ENCODE measurements around the gene CXADR. TPM values are rescaled to one million over a fixed set of nuclear protein-coding genes. Genes with fewer than 3 reads are reported as not detected.
"Not testable (repeated sequence)": the region's sequence is repeated elsewhere in the genome, so short reads cannot be mapped to it uniquely, and the experiment has no call there.

CXADR gene
- total RNA-seq, 1 donor from 2014 or later = 226 TPM

DNA sequence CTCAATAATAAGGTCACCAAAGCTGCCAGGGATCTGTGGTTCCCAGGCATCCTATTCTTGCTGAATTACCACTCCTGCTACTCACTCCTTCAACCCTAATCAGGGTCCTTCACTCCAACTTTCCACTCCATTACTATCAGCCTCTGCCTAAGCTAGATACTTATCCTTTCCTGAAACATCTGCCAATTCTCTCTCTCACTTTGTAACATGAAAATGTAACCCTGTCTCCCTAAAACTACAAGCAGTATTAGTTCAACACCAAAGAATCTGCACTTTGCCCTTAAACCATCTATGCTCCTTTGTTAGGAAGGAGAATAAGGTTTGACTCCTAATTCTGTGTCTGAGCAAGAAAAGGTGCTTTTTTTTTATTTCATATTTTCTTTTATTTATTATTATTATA lies 15.5 kb upstream of the CXADR start:
- no peaks in the 10 kb centered on the region for H4K20me1 ChIP-seq (ENCODE audit: low read depth)
- TF ChIP-seq, protein P1, sequence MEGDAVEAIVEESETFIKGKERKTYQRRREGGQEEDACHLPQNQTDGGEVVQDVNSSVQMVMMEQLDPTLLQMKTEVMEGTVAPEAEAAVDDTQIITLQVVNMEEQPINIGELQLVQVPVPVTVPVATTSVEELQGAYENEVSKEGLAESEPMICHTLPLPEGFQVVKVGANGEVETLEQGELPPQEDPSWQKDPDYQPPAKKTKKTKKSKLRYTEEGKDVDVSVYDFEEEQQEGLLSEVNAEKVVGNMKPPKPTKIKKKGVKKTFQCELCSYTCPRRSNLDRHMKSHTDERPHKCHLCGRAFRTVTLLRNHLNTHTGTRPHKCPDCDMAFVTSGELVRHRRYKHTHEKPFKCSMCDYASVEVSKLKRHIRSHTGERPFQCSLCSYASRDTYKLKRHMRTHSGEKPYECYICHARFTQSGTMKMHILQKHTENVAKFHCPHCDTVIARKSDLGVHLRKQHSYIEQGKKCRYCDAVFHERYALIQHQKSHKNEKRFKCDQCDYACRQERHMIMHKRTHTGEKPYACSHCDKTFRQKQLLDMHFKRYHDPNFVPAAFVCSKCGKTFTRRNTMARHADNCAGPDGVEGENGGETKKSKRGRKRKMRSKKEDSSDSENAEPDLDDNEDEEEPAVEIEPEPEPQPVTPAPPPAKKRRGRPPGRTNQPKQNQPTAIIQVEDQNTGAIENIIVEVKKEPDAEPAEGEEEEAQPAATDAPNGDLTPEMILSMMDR (IDR thresholded peaks at IDR 0.05) = no peak
- TF ChIP-seq EZH2phosphoT487 (IDR thresholded peaks at IDR 0.05) (no peak), EZH2 (IDR thresholded peaks at IDR 0.05) (no peak)
- no peak overlapping the region for H3K4me3 Mint-ChIP-seq

DNA sequence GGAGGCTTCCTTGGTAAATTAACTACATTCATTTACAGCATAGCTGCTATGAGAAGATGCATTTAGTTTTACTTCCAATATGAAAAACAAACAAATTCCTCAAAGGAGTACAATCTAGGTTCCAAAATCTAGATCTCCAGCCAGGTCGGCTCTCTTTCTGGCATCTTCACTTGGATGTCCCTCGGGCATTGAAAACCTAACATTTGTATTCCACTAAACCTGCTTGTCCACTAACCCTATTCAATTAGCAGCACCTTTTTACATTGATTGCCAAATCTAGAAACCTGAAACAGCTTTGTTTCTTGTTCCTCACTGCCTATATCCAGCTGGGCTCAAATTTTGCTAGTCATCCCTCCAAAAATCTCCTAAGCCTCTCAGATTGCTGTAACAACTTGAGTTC lies 14.3 kb upstream of the CXADR start:
- no peaks in the 10 kb centered on the region for H3K9me3 ChIP-seq (ENCODE audit: low read depth)
- peaks cover 4% of the 10 kb centered on the region for H3F3A ChIP-seq (ENCODE audit: low read depth)
- Mint-ChIP-seq H3K4me3 (no peak overlapping the region), H3K27ac (no peak overlapping the region), H3K9me3 (no peaks in the 10 kb centered on the region), H3K36me3 (no peaks in the 10 kb centered on the region), H3K4me1 (peaks cover 35% of the 10 kb centered on the region), H3K27me3 (ENCODE audit: insufficient read depth, low read depth) (no peaks in the 10 kb centered on the region)
- no peak overlapping the region for H3K4me2 ChIP-seq
- no peaks in the 10 kb centered on the region for H3K36me3 ChIP-seq
- peaks cover 21% of the 10 kb centered on the region for H3K4me1 ChIP-seq
- H2AFZ ChIP-seq (replicated peaks) = peak overlapping the region; percentile 9
- H3K79me2 ChIP-seq (ENCODE audit: low read depth) = no peaks in the 10 kb centered on the region
- TF ChIP-seq, protein P1 (IDR thresholded peaks at IDR 0.05) = no peak
- TF ChIP-seq EZH2phosphoT487 (IDR thresholded peaks at IDR 0.05) (no peak), EZH2 (IDR thresholded peaks at IDR 0.05) (no peak)
- no peak overlapping the region for H3K9ac ChIP-seq
- no peak overlapping the region for H3K4me3 ChIP-seq
- no peak for DNase-seq (ENCODE audit: low spot score)
- no peaks in the 10 kb centered on the region for H4K20me1 ChIP-seq (ENCODE audit: low read depth)
- no peak overlapping the region for H3K27ac ChIP-seq
- no peaks in the 10 kb centered on the region for H3K27me3 ChIP-seq

More for the DNA sequence above, 15.5 kb upstream of the CXADR start:
- Histone ChIP-seq H3K4me2 (no peak overlapping the region), H3K9ac (no peak overlapping the region), H3K9me3 (ENCODE audit: low read depth) (no peaks in the 10 kb centered on the region), H3K27me3 (no peaks in the 10 kb centered on the region), H3K4me1 (peaks cover 21% of the 10 kb centered on the region), H3K79me2 (ENCODE audit: low read depth) (no peaks in the 10 kb centered on the region), H3K4me3 (no peak overlapping the region), H3K36me3 (no peaks in the 10 kb centered on the region), H2AFZ (replicated peaks) (no peak overlapping the region), H3K27ac (no peak overlapping the region), H3F3A (ENCODE audit: low read depth) (peaks cover 4% of the 10 kb centered on the region)
- Mint-ChIP-seq H3K27ac (peak overlapping the region; percentile 0), H3K27me3 (ENCODE audit: insufficient read depth, low read depth) (no peaks in the 10 kb centered on the region), H3K36me3 (no peaks in the 10 kb centered on the region), H3K9me3 (no peaks in the 10 kb centered on the region), H3K4me1 (peaks cover 35% of the 10 kb centered on the region)
- DNase-seq (ENCODE audit: low spot score) = no peak

DNA sequence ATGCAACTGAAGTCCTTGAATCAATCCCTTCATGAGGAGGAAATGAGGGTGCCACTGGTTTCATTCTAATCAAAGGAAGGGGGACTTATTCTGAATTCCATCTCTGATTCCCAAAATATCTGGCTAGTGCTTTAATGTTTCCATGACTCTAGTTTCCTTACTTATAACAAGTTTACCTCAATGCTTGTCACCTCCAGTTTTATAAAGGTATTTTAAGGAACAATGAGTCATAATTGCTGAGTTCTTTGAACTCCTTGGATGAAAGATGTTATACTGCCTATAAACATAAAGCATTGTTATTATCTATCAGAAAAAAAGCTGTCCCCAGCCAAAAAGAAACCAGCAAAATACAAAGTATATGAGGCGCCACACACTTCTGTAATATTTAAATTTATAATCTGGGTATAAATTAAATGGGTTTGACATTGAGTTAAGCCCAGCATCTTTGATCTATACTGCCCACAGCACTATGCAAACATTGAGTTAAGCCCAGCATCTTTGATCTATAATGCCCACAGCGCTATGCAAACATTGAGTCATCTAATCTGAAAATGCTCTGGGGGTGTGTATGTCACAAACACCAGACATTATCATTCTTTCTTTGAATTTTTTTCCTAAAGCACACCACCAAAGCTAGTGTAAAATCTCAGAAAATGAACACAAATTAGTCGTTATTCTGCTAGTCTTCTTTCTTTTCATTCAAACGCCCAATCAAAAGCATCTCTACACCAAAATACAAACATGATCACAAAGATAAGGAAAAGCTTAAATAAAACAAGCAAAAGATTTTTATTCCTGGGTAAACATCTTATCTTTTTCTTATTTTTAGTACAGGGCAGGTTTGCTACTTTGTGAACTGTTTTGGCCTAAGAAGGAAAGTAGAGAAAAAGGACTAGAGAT lies 11.5 kb upstream of the CXADR start:
- Histone ChIP-seq H3K4me2 (no peak overlapping the region), H3K27ac (no peak overlapping the region), H3K27me3 (no peaks in the 10 kb centered on the region), H3K36me3 (no peaks in the 10 kb centered on the region), H3K9ac (no peak overlapping the region), H2AFZ (replicated peaks) (no peak overlapping the region), H4K20me1 (ENCODE audit: low read depth) (no peaks in the 10 kb centered on the region), H3F3A (ENCODE audit: low read depth) (peaks cover 4% of the 10 kb centered on the region), H3K4me1 (peaks cover 7% of the 10 kb centered on the region), H3K79me2 (ENCODE audit: low read depth) (no peaks in the 10 kb centered on the region), H3K4me3 (no peak overlapping the region), H3K9me3 (ENCODE audit: low read depth) (peaks cover 5% of the 10 kb centered on the region)
- Mint-ChIP-seq H3K36me3 (peaks cover 4% of the 10 kb centered on the region), H3K27ac (no peak overlapping the region), H3K4me1 (peaks cover 20% of the 10 kb centered on the region), H3K27me3 (ENCODE audit: insufficient read depth, low read depth) (no peaks in the 10 kb centered on the region), H3K4me3 (no peak overlapping the region), H3K9me3 (peaks cover 10% of the 10 kb centered on the region)
- TF ChIP-seq EZH2 (IDR thresholded peaks at IDR 0.05) (no peak), EZH2phosphoT487 (IDR thresholded peaks at IDR 0.05) (no peak)
- TF ChIP-seq, protein P1 (IDR thresholded peaks at IDR 0.05) = no peak
- no peak for DNase-seq (ENCODE audit: low spot score)

DNA sequence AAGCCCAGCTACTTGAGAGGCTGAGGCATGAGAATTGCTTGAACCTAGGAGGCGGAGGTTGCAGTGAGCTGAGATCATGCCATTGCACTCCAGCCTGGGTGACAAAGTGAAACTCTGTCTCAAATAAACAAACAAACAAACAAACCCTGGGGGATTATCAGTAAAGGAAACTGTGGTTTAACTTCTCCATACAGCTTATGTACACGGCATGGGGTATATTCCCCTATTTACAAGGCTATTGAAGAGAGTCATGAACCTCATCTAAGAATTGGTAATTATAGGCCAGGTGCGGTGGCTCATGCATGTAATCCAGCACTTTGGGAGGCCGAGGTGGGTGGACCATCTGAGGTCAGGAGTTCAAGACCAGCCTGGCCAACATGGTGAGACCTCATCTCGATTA lies 9.9 kb upstream of the CXADR start:
- H3K4me2 ChIP-seq; H3K9me3 ChIP-seq (ENCODE audit: low read depth); H2AFZ ChIP-seq (replicated peaks); H3K27me3 Mint-ChIP-seq (ENCODE audit: insufficient read depth, low read depth); H3K9ac ChIP-seq; H3K27me3 ChIP-seq; H3K4me1 ChIP-seq; H3K79me2 ChIP-seq (ENCODE audit: low read depth); H4K20me1 ChIP-seq (ENCODE audit: low read depth); H3K4me3 Mint-ChIP-seq; H3F3A ChIP-seq (ENCODE audit: low read depth); H3K27ac ChIP-seq; DNase-seq (ENCODE audit: low spot score); H3K27ac Mint-ChIP-seq; H3K36me3 Mint-ChIP-seq; H3K36me3 ChIP-seq; H3K4me3 ChIP-seq: not testable (repeated sequence)
- H3K9me3 Mint-ChIP-seq = peaks cover 17% of the 10 kb centered on the region
- peaks cover 15% of the 10 kb centered on the region for H3K4me1 Mint-ChIP-seq
